ENCODE measurements around the gene TCAP. TPM values are rescaled to one million over a fixed set of nuclear protein-coding genes. Genes with fewer than 3 reads are reported as not detected.
"Not testable (repeated sequence)": the region's sequence is repeated elsewhere in the genome, so short reads cannot be mapped to it uniquely, and the experiment has no call there.

Gene TCAP
- polyA plus RNA-seq, 1 donor, result 345 TPM

DNA sequence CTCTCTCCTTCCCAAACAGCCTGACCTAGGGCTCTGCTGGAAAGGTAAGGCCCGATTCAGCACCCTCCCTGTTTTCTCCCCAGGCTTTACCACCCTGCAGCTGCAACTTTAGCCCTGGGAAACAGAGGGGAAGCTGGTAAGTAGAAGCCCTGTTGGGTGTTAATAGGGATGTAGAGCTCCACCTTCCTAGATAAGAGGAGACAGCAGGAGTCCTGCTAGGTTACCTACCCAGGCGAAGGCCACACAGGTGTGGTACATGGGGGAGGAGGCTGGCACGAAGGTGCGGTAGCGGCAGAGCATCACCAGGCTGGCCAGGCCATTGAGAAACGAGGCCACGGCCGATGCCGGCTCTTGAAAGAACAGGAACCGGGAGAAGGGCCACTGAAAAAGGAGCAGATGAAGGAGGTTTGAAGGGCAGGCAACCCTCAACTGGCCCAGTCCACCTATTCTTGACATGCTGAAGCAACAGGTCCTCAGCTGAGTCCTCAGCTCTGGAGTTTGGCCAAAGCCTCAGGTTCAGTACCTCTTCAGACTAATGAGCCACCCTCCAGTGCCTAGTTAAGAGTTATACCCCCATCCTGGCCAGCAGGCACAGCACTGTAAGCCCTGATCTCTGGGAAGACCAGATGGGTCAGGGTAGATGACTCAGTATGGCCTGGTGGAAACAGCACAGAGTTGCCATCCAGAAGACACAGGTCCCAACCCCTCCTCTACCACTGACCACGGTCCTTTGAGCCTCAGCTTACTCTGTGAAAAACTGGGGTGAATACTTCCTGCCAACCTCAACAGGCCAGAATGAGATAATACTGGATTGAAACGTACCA lies 19.4 kb downstream of the TCAP start:
- no peak for DNase-seq

DNA sequence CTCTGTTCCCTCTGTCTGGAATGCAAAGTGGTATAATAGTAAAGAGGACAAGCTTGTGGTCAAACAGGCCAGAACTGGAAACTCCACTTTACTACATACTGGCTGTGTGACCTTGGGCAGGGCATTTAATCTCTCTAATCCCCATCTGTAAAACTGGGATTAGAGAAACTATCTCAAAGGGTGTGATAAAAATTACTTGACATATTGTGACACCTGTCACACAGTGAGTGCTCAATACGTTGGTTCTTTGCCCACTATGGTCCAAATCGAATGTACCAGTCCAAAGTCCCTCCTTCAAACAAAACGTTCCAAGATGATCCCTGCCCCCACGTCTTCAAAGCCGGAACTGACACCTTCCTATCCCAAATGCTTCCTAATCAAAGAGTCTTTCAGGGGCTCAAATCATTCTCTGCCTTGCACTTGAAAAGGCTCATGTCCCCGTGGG lies 22.0 kb downstream of the TCAP start:
- no peak for DNase-seq

DNA sequence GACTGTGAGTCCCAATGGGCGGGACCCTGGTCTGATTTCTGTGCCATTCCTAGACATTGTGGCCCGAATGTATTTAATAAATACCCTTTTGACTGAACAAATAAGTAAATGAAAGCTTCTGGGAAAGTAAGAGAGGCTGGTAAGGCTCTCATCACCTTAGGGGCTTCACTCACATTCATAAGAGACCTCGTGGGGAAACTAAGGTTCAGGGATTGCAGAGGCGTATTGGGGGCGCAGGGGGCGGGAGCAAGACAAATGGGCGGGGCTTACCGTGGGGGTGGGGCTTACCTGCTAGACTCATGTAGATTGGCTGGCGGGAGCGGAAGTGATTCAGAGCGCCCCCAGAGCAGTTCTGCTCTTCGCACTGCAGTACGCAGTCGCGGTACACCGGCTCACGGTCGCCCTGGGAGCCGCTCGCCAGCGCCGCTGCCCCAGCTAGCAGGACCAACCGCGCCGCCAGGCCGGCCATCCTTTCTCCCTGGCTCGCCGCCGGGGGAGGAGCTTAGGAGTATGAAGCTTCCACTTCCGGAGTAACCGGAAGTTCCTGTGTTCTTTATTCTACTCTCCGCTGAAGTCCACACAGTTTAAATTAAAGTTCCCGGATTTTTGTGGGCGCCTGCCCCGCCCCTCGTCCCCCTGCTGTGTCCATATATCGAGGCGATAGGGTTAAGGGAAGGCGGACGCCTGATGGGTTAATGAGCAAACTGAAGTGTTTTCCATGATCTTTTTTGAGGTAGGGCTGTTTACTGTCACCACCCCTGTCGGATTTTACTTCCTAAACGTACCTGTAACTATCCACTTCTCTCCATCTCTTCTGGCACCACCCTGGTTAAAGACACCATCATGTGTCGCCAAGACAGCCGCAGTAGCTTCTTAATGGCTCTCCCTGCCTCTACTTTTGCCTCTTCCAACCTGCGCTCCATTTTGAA lies 22.7 kb downstream of the TCAP start, which contains the start of gene PGAP3:
Gene PGAP3 (minus strand): TSS at position 512 of the 929 bp plus-strand sequence. CDS start 43 bp downstream, at position 469.
- DNase-seq, result peak; percentile 91

DNA sequence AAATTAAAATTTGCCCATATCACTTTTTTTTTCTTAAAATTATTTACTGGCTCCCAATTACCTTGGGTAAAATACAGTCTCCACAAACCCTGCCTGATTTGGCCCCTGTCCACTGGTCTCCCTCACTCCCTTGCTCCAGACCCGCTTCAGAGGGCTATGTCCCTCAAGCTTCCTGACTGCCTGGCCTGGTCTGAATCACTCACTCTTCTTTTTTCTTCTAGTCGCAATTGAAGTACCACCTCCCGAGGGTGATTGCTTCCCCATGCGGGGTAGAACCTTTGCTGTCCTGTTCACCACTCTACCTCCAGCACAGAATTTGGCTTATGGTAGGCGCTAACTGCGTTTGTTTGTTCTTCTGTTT lies 23.3 kb downstream of the TCAP start:
- DNase-seq, result no peak

DNA sequence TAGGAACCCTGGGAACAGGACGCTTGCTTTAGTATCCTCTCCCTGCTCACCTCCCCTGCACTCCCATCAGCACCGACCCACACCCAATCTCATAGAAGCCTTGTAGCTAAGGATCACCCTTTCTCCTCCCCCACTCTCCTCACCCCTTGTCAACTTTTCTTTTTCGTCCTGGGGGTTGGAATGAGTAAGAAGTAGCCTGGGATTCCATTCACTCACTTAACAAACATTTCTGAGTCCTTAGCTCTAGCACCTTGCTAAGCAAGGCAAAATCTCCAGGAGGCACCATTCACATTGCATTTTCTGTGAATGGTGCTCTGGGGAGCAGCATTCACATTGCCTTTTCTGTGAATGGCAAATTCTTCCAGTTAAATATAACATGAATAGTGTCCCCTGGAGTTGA lies 23.8 kb downstream of the TCAP start:
- DNase-seq, result no peak

DNA sequence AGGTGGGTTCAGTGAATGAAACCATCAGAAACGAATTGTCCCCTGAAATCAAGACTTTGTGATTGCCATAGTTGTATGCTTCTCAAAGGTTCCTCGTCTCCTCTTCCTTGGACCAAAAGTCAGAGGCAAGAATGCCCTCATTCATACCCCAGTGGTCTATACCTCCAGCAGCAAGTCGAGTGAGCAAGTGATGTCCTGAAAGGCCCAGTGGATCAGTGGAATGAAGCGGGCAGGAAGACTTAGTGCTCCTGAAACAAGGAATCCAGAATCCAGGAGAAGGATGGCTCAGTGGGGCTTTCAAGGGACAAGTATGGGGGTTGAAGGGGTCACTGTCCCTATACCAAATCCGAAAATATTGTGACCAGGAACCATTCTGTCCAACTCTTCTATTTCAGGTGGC lies 29.4 kb downstream of the TCAP start:
- DNase-seq, result no peak

DNA sequence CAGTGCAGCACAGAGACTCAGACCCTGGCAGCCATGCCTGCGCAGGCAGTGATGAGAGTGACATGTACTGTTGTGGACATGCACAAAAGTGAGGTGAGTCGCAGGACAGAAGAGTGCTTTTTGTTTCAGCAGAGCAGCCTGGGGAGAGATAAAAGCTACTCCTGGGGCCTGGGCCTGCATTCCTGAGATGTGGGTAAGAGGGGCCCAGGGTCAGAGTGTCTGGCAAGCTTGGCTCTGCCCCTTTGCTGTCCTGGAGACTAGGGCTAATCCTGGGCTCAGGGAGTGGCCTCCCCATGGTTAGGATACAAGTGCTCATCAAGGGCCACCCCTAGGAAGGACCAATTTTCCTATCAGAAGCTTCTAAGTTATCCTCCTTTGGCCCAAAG lies 29.9 kb downstream of the TCAP start:
- DNase-seq, result no peak

DNA sequence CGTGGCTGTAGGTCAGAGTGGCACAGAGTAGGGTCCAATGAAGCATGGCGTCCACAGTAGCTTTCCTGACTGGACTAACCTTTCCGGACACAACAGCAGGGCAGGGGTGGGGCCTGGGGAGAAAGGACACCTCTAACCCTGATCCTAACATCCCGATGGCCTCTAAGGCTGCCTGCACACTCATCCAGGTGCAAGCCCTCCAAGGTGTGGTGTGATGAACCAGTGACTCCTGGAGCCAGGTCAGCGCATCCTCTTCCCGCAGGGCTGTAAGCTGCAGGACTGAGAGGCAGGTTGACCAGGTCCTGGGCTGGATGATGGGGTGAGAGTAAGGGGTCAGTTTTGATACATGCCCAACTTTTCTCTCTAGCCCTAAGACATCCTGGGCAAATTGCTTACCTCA lies 31.6 kb downstream of the TCAP start:
- no peak for DNase-seq

DNA sequence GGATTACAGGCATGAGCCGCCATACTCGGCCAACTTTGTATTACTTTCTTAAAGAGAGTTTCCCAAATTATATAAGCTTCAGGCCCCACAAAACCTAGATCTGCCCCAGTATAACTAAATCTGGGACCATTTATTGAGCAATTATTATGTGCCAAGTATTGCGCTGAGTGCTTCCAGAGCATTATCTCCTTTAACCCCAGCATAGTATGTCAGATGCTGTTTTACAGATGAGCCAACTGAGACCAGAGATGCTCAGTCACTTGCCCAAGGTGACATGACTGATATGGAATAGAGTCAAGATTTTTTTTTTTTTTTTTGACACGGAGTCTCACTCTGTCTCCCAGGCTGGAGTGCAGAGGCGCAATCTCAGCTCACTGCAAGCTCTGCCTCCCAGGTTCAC lies 32.8 kb downstream of the TCAP start:
- DNase-seq, result no peak

DNA sequence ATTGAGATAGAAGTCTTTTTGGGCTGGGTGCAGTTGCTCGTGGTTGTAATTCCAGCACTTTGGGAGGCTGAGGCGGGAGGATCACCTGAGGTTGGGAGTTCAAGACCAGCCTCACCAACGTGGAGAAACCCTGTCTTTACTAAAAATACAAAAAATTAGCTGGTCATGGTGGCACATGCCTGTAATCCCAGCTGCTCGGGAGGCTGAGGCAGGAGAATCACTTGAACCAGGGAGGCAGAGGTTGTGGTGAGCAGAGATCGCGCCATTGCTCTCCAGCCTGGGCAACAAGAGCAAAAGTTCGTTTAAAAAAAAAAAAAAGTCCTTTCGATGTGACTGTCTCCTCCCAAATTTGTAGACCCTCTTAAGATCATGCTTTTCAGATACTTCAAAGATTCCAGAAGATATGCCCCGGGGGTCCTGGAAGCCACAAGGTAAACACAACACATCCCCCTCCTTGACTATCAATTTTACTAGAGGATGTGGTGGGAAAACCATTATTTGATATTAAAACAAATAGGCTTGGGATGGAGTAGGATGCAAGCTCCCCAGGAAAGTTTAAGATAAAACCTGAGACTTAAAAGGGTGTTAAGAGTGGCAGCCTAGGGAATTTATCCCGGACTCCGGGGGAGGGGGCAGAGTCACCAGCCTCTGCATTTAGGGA lies 34.1 kb downstream of the TCAP start:
- not testable (repeated sequence) for DNase-seq

DNA sequence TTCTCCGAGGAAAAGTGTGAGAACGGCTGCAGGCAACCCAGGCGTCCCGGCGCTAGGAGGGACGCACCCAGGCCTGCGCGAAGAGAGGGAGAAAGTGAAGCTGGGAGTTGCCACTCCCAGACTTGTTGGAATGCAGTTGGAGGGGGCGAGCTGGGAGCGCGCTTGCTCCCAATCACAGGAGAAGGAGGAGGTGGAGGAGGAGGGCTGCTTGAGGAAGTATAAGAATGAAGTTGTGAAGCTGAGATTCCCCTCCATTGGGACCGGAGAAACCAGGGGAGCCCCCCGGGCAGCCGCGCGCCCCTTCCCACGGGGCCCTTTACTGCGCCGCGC lies 34.6 kb downstream of the TCAP start, which contains the start of gene ERBB2:
Gene ERBB2 (plus strand): TSS at position 247 of the 330 bp plus-strand sequence. CDS start 175 bp downstream, outside the sequence.
- peak; percentile 78 for DNase-seq

DNA sequence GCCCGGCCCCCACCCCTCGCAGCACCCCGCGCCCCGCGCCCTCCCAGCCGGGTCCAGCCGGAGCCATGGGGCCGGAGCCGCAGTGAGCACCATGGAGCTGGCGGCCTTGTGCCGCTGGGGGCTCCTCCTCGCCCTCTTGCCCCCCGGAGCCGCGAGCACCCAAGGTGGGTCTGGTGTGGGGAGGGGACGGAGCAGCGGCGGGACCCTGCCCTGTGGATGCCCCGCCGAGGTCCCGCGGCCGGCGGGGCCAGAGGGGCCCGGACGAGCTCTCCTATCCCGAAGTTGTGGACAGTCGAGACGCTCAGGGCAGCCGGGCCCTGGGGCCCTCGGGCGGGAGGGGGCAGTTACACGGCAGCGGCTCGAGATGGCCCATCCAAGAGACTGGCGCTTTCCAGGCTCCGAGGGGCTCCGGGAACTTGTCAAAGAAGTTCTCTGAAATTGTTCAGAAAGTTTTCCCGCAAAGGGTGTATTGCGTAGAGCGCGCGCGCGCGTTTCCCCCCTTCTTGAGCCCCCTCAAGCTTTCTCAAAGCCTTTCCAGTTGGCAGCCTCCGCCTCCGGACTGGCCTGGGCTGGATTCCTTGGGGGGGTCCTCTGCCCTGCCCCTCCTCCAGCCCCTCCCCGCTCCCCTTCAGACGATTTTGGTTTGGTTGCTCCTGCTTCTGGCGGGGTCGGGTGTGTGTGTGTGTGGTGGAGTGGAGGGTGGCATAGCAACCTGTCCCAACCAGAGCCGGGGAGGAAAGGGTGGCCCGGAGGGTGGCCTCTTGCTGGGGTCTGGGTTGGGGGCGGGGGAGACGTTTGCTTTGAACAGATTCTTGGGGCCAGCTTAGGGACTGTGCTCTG lies 35.2 kb downstream of the TCAP start:
- DNase-seq, result peak; percentile 71

DNA sequence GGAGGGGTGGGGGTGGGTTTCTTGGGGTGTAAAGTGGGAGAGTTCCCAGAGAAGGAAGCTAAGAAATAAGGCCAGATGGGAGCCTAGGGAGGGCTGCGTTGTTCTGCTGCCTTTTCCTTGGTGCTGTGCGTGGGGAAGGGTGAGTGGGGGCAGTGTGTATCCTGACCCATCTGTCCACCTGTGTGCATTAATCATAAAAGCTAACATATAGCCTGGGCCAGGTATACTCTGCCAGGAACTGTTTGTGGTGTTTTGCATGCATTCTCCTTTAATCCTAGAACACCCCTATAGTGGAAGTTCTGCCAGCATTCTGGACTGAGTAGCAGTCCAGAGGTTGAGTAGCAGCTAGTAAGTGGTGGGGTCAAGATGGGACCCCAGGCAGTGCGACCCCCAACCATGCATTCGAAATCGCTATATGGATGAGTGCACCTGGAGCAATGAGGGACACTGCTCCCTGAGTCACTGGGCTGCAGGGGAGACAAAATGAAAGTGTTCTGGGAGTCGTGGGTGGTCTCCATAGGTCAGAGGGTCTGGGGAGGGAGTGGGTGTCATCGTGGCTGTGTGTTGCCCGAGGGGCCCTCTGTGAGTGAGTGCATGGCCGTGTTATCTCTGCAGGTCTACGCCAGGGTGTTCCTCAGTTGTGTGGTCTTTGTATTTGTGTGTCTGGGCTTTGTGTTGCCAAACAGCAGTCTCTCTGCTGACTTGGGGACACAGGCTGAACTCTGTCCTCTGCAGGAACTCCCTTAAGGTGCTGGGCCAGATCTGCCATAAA lies 36.0 kb downstream of the TCAP start:
- DNase-seq, result no peak

DNA sequence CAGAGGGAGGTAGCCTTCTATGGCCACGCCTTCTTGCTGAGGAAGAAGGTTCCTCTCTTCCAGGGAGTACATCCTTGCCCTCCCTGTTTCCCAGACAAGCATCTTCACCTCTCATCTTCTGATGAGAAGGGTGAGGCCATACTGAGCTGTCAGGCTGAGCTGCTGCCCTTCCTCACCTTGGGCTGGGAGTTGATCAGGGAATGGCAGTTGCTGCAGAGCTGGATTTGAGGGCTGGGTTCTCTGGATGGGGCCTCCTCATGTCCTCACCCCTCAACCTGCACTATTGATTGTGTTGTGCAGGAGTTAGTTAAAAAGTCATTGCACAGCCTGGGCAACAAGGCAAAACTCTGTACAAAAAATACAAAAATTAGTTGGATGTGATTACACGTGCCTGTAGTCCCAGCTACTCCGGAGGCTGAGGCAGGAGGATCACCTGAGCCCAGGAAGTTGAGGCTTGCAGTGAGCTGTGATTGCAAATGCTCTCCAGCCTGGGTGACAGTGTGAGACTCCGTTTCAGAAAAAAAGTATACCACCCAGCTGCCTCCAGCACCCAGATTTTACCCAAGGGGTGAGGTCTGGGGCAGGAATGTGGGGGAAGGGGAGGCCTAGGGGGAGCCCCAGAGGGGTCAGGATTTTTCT lies 36.8 kb downstream of the TCAP start:
- DNase-seq, result no peak

DNA sequence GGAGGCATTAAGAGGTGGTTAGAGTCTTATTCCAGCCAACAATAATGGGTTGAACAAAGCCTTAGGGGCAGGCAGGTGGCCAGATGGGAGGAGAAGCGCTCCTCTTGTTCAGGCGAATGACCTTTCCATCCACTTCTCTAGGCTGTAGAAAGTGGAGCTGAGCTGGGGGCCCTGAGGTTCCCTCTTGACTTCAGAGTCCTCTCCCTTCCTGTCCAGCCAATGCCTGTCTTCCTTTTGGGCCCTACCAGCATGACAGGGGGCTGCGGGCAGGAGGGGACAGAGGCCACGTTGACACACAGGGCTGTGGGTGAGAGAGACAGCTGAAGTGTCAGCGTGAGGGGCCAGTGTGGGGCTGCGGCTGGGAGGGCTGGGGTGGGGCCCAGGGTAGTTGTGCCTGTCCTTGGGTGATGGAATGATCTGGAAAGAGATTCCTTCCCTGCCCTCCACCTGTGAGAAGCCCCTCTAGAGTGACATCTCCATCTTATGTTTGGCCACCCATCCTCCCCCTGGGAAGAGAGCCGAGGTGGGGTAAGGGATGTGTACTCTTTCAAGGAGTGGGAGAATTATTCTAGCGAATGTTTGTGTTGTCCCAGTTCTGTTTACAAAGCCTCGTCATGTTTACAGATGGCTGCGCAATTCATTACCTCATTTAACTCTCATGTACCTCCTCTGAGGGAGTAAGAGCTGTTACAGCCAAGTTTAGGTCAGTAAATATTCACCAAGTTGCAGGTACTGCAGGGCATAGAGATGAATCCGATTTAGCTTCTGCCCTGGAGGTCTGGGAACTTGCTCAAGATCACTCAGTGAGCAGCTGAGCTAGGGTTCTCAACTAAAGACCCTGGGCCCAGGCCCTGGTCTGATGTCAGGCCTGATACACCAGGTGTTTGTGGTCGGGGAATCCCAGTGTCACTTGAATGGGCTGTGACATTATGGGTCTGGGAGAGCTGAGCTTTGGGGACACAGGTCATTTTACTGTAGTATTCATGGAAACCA lies 38.0 kb downstream of the TCAP start:
- no peak for DNase-seq

DNA sequence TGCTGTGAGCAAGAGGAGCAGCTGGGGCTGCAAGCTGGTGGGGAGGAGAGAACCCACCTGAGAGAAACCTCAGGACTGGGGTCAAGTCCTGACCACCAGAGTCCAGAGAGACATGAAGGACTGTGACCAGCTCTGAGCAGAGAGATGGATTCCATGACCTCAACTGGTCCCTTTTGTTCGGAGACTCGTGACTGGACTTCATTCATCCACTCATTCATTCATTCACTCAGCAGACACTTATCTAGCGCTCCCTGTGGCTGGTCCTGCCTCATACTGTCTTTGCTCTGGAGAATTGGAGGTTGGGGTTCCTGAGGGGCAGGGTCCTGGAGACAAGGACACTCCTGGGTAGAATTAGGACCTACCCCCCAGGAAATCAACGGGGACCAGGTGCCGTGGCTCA lies 38.8 kb downstream of the TCAP start:
- no peak for DNase-seq

DNA sequence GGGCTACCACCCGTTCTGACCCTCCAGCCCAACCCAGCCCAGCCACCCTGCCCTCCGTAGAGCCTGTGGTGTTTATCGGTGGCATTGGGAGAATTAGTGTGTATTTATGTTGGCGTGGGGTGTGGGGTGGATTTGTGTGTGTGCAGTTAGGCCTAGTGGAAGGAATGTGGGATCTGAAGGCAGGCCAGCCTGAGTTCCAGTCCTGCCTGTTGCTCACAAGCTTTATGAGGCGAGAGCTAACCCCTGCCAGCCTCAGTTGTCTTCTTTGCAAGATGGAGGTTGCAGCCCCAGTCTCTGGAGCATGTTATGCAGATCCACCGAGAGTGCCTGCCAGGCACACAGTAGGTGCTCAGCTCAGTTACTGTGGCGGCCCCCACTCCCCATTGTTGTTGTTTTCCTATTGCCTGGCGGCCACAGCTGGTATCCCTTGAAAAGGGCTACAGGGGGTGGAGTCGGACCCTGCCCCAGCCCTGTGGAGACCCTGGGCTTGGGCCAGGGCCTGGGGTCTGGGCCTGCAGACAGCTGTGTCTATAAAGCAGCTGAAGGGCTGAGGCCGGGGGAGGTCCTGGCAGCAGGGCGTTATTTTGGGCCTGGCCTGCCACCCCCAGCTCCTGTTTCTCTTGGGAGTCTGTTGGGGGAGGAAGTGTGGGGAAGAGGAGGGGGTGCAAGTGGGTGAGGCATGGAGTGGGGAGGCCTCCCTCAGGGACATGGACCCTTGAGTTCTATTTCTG lies 39.8 kb downstream of the TCAP start:
- no peak for DNase-seq

DNA sequence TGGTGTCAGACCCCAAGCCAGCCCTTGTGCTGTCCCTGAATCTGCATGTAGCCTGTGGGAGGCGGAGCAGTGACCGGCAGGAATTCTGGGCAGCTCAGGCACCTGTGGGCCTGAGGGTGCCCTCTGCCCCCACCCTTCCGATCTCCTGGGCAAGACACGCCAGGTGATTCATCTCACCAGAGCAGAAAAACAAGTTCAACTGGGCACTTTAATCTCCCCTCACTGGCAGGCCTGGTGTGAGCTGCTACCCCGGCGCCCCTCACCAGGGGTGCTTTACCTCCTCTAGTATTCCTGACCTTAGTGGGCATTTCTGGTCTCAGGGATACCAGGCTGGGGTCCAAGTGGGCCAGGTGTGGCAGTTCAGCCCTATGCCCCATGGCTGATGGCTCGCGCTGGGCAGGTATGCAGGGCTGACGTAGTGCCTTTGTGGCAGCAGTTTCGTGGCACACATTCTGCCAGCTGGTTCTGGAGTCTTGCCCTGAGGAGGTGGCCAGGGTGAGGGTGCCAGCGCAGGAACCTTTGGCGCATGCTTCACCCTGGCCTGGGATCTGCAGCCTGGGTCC lies 40.7 kb downstream of the TCAP start:
- DNase-seq, result no peak
